Muscle of back (tissue), 11 donors: ENCODE data around the gene PGP. TPM values are rescaled to one million over a fixed set of nuclear protein-coding genes. Genes with fewer than 3 reads are reported as not detected.

Experiments
- DNase-seq, 3 donors: peaks; one replicate each; pipeline versions ENCODE4 v3.0.0 to v3.0.0-alpha.2; 2013
- polyA plus RNA-seq, 10 donors: library from polyadenylated mRNA; unstranded; fragments of 120-200 nt; gene quantifications; one replicate each; pipeline ENCODE4 v1.2.1, GENCODE V29; 2013; ENCODE audit not compliant: insufficient read length in 10 of 10

Gene PGP
- polyA plus RNA-seq, 10 donors, result 11.2 to 15.4 (median 13.4) TPM

DNA sequence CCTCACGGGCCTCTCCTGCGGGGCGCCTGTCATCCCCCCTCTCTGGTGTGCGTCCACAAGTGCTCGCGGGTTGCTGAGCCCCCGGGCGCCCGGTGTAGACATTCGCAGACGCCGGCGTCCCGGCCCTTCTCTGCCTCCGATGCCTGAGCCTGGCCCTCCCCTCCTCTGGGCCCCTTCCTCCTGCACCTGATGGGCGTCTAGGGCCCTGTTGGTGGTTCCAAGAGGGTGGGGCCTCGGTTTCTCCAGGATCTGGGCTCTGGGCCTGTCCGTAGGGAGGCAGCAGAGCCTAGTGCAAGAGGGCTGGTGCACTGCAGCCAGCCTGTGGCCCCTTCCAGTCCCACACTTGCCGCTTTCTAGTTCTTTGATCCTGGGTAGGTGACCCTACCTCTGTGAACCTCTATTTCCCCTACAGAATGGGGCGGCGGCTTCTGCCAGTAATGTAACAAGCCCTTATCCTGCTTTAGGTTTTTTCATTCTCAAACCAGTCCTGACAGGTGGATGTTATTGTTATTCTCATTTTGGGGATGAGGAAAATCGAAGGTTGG lies 9.4 kb upstream of the PGP start:
- peak in 1 of 3 donors; percentile 66 for DNase-seq

DNA sequence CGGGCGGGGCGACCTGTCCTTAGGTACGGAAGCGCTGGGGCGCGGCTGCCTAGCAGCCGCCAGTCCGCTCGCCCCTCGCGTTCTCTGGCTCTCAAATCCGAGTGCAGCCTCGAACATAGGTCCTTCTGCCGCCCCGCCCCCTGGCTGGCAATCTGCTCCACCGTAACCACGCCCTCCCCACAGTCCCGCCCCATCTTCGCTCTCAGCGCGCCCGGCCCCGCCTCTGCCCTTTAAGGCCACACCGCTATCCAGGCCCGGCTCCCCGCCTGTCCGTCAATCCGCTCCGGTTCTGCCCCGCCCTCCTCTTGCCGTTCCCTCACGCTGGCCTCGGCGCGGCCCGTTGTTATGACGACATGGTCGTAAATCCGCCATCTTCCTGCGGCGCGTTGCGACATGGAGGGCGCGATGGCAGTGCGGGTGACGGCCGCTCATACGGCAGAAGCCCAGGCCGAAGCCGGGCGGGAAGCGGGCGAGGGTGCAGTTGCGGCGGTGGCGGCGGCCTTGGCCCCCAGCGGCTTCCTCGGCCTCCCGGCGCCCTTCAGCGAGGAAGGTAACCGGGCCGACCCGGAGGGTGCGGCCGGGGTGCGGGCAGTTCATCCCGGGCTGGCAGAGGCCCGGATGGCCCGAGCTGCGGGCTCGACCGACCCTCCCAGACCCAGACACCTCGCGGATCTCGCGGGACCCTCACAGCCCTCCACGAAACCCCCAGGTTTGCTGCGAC lies 8.7 kb upstream of the PGP start, which contains the start of gene E4F1:
E4F1 (plus strand) TSS at position 371 of the 721 bp plus-strand sequence; CDS start at position 394, 23 bp downstream.
- DNase-seq, result peak; percentile 99

GRCh38 chr16:2216330-2216729 lies 1.7 kb upstream of the PGP start:
- no peak for DNase-seq

GRCh38 chr16:2213817-2214718 lies 572 bp downstream of the PGP start:
- no peak for DNase-seq

- peak; percentile 40 to 46 (median 43) for DNase-seq
These were observed 2.0 kb downstream of the PGP start for GRCh38 chr16:2212362-2213324.

DNA sequence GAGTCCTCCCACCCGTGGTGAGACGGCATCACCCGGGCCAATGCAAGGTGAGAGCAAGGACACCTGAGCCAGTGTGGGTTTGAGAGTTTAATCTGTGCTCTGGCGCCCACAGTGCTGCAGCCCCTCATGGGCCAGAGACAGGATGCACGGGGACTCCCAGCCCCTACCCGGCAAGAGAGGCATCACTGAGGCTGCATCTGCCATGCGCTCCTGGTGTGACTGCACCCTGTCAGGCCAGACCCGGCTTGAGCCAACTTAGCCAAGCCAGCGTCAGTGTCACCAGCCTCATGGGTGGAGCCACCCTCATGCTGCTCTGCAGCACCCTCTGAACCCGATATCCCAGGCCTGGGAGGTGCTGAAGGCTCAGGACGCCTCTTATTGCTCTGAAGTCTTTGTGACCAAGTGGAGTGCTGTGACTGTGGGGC lies 2.7 kb downstream of the PGP start:
- no peak for DNase-seq

DNA sequence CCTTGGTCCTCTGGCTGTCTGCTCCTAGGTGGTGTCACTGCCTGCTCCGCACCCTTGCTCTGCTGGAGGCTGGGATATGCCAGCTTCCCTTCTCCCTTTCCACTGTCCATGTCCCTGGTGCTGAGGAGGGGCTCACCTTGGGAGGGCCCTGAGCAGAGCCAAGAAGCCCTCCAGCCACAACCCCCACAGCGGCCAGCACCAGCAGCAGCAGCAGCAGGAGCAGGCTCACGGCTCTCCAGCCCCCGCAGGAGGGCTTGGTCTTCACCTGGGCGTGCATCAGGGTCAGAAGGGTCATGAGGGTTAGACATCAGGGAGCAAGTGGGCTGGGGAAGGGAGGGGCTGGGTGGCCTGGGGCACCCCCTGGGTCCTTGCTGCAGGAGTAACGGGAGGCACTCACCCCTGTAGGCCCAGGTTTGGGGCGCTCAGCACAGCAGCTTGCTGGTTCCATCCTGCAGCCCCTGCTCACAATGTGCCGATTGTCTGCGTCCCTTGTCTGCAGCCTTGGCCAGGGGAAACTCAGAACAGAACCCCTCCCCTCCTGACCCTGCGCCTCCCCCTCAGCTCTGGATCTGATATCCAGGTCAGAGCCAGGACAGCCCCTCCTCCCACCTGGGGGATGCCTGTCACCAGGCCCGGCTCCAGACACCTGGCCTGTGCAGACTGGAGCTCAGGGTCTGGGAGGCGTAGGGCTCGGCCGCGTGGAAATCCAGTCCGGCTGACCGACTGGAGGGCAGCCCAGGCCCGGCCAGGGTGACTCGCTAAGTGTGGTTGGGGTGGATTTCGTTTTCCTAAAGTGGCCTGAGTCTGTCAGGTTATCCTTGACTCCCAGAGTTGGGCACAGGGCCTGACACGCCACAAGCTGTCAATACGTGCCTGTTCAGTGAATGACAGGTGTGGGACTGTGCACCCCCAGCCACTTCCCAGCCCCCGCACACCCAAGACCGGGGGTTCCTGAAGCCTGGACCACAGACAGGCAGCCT lies 4.0 kb downstream of the PGP start, which contains the start of gene BRICD5:
BRICD5 (minus strand) TSS at position 478 of the 980 bp plus-strand sequence; CDS start at position 448, 30 bp downstream.
- DNase-seq, result no peak

DNA sequence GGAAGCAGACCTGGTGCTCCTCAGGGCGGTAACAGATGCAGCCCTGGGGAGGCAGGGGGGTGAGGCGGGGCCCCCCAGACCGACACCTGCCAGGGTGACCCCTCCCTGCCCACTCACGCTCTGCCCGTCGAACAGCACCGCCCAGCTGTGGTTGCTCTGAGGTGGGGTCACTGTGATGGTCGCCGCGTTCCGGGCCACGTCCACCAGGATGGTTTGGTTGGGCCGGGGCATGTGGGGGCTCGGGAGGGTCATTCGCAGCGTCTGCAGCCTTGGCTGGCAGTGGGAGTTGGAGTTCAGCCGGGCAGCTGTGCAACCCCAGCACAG lies 4.7 kb downstream of the PGP start:
- DNase-seq, result no peak

DNA sequence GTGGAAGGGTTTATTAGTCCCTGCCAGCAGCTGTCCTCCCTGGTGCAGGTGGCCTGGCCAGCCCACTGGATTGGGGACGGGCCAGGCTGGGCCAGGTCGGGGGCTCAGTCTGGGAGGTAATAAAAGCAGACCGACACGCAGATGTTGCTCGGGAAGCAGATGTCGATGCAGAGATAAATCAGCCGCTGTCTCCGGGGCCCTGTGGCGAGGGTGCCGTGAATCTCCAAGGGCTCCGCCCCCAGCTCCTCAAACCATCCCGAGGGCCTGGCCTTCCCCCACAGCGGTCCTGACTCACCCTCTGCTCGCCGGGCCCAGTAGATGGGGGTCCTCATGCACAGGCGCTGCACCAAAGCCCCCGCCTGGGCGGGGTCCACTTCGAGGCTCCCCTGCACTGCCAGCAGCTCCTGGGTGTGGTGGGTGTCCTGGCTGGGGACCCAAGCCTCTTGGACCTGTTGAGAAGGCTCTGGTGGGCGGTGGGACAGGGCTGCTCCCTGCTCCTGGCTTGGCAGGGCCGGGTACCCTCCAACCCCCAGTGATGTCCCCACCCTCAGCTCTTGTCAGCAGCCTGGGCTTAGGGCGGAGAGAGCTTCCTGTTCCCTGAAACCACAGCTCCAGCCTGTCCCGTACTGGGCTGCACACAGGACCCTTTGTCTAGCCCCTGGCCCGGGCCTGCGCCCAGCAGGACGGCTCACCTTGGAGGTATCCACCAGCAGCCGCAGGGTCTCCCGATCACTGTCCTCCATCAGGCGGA lies 5.2 kb downstream of the PGP start:
- no peak for DNase-seq

GRCh38 chr16:2208772-2209171 lies 5.9 kb downstream of the PGP start:
- no peak for DNase-seq

DNA sequence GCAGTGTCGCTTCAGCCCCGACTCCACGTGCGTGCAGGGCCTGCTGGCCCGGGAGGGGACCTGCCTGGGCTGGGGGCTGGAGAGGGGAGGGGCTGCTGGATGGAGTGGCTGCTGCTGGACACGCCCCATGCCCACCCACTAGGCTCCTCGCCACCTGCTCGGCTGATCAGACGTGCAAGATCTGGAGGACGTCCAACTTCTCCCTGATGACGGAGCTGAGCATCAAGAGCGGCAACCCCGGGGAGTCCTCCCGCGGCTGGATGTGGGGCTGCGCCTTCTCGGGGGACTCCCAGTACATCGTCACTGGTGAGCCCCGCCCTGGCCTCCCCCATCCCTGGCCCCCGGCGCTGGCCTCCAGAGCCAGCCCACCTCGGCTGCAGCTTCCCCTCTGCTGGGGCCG lies 6.3 kb downstream of the PGP start:
- DNase-seq, result no peak

DNA sequence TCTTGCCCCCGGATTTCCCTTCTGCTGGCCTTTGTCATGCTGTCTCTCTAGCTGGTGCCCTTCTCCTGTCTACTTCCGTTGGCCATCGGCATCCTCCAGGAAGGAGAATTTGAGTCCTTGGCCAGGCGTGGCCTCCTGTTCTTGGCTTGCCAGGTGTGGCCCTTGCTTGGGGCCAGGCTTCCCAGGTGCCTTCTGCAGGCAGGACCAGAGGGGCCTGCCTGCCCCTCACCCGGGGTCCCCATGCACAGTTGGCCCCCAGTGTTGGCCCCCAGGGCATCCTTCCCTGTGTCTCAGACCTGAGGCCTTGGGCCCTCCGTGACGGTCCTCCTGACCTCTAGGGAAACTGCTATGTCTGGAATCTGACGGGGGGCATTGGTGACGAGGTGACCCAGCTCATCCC lies 6.8 kb downstream of the PGP start:
- DNase-seq, result no peak

DNA sequence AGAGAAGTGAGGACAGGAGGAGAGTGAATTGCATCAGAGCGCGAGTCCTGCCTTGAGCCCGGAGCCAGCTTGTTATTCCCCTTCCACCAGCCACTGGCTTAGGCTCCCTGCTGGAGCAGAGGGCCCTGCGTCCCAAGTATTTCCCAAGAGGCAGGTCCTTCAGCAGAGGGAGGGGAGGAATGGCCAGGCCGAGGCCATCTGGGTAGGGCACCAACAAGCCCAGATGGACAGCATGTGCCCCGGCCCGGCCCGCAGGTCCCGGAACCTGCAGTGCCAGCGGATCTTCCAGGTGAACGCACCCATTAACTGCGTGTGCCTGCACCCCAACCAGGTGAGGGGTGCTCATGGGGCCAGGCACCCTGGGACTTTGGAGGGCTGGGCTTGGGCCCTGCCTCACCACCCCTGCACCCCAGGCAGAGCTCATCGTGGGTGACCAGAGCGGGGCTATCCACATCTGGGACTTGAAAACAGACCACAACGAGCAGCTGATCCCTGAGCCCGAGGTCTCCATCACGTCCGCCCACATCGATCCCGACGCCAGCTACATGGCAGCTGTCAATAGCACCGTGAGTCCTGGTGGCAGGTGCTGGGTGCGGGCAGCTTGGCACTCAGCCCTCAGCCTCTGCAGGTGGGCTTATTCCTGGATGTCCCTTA lies 7.7 kb downstream of the PGP start:
- DNase-seq, result no peak

GRCh38 chr16:2206420-2206779 lies 8.2 kb downstream of the PGP start:
- DNase-seq, result no peak

- no peak for DNase-seq
These were observed 8.7 kb downstream of the PGP start for GRCh38 chr16:2205967-2206313.

DNA sequence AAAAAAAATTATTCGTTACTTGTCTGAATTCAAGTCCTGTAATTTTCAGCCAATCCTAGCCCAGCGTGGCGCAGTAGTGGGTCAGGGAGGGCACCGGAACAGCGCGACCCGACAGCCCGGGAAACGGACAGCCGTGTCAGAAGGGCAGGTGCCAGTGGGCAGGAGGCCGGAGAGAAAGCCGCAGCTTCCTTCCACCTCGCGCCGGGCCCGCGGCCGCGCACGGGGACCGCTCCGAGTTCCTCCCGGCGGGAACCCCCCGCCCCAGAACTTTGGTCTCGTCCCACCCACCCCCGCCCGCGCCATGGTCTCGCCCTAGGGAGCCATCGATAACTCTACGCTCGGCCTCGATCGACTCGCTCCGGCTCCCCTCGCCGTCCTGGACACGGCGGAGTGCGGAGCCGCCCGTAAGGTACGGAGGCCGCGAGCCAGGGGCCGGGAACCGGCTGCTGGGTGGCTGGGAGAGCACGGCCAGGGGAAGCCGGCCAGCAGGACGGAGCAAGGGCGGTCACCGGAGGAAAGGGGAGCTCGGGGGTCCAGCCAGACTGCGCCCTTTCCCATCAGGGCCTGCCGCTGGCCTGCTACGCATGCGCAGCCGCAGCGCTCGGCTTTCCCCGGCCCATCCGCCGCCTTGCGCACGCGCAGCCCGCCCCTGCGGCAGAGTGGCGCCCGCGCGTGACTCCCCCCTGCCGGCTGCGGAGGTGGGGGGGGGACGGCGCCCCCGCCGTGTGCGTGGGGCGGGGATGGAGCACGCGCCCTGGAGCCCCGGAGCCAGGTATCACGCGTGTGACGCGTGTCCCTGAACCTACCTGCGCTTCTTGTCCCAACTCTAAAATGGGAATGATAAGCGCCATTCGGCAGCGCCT lies 9.3 kb downstream of the PGP start, which contains the start of gene MLST8:
MLST8 (plus strand) TSS at position 351 of the 863 bp plus-strand sequence. CDS start 632 bp downstream, outside the sequence.
- DNase-seq, result peak; percentile 85 to 98 (median 93)

DNA sequence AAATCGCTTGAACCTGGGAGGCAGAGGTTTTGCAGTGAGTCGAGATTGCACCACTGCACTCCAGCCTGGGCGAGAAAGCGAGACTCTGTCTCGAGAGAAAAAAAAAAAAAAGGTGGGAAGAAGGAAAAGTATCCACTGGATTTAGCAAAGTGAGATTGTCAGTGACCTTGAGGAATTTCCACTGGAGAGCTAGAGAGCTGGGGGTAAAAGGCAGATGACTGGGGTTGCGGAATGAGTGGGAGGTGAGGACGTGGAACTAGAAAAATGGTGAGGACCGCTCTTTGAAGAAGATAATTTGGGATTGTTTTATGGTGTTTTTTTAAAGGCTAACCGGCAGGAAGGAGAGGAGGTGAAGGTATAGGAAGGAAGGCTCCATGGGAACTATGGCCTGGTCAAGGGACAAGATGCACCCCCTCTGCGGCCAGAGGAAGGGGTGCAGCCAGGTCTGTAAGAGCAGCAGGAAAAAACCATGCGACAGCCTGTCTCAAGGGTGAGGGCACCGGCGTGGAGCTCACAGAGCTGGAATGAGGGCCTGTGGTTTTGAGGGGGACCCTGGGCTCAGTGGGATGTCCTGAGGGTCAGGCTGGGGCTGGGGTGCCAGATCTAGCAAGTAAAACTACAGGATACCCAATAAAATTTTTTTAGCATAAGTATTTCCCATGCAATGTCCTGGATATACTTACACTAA lies 10.1 kb downstream of the PGP start:
- no peak for DNase-seq
